Endothelial cell of umbilical vein (primary cell): Measurements from ENCODE around the gene C1orf159. TPM values are rescaled to one million over a fixed set of nuclear protein-coding genes. Genes with fewer than 3 reads are reported as not detected.

Experiments
- BruUV-seq: library from RNA; stranded (reverse); fragments of 400-500 nt; replicated peaks from 2 replicates; lab custom pipeline; 2021; lab: Mats Ljungman, UMichigan
- CTCF ChIA-PET: fragments of 300-600, 350-600 bp; sonication (Branson Sonifier 250); formaldehyde crosslinking; loops from one replicate; lab custom pipeline; 2021; ENCODE audit warnings: antibody characterized with exemption, inconsistent platforms; lab: Charles Lee
- POLR2A ChIA-PET: fragments of 300-600, 350-600 bp; sonication (Branson Sonifier 250); formaldehyde crosslinking; loops from one replicate; lab custom pipeline; 2021; ENCODE audit warnings: antibody characterized with exemption, inconsistent platforms; lab: Charles Lee
- DNase-seq: peaks from one replicate; pipeline ENCODE4 v3.0.0-alpha.2; 2011; ENCODE audit warnings: low read depth, low spot score
- FAIRE-seq: peaks from 2 replicates; lab custom pipeline; 2011; peaks lifted over from hg19 to GRCh38; lab: Jason Lieb, UNC
- H2AFZ ChIP-seq: 2 replicates; pipeline ENCODE4 v1.6.0; 2012; ENCODE audit warnings: low read depth, low read length, control low read depth, inconsistent platforms
- H3K27ac ChIP-seq: 2 replicates; pipeline ENCODE4 v1.5.1; 2011; ENCODE audit warnings: low read depth, mild to moderate bottlenecking, control low read depth, low read length, moderate library complexity; ENCODE audit not compliant: insufficient read depth
- H3K27me3 ChIP-seq, 2 experiments: 2 replicates each; pipeline versions ENCODE4 v1.6.0 to v1.6.1; 2011; ENCODE audit warnings: low read length in 2 of 2, mixed read lengths in 1 of 2; ENCODE audit not compliant: control insufficient read depth in 2 of 2, insufficient read depth in 2 of 2
- H3K36me3 ChIP-seq, 2 experiments: 2 replicates in 1 of 2; 3 replicates in 1 of 2; pipeline ENCODE4 v1.5.1; 2011; ENCODE audit warnings: low read length in 2 of 2, mild to moderate bottlenecking in 1 of 2, moderate library complexity in 1 of 2; ENCODE audit not compliant: control insufficient read depth in 2 of 2, insufficient read depth in 2 of 2; ENCODE audit errors: extremely low read depth in 1 of 2
- H3K4me1 ChIP-seq: 3 replicates; pipeline ENCODE4 v1.5.1; 2011; ENCODE audit warnings: mild to moderate bottlenecking, low read length; ENCODE audit not compliant: control insufficient read depth, insufficient read depth; ENCODE audit errors: extremely low read depth
- H3K4me2 ChIP-seq: 2 replicates; pipeline ENCODE4 v1.6.1; 2011; ENCODE audit warnings: low read length, control low read depth, mixed read lengths; ENCODE audit not compliant: insufficient read depth
- H3K4me3 ChIP-seq, 3 experiments: fragments of 200-600 bp in 1 of 3; sonication (generic), shearing (Covaris generic) in 1 of 3; replicated peaks in 1 of 3; 2 replicates each; pipeline ENCODE4 v1.5.1; 2011 to 2016; ENCODE audit warnings: control low read depth in 3 of 3, low read length in 3 of 3, mild to moderate bottlenecking in 2 of 3, inconsistent platforms in 1 of 3, low read depth in 1 of 3, moderate library complexity in 1 of 3; ENCODE audit not compliant: insufficient read depth in 1 of 3
- H3K79me2 ChIP-seq: 2 replicates; pipeline ENCODE4 v1.6.0; 2012; ENCODE audit warnings: low read length, inconsistent platforms; ENCODE audit not compliant: control insufficient read depth, insufficient read depth
- H3K9ac ChIP-seq: replicated peaks from 2 replicates; pipeline ENCODE3; 2011; ENCODE audit warnings: low read length, control low read depth; ENCODE audit not compliant: insufficient read depth; ENCODE audit errors: extremely low read depth
- H3K9me1 ChIP-seq: replicated peaks from 3 replicates; pipeline ENCODE4 v1.6.0; 2011; ENCODE audit warnings: mild to moderate bottlenecking, low read length; ENCODE audit not compliant: control insufficient read depth, insufficient read depth; ENCODE audit errors: extremely low read depth
- H3K9me3 ChIP-seq: replicated peaks from 2 replicates; pipeline ENCODE4 v1.5.1; 2012; ENCODE audit warnings: low read length, inconsistent platforms; ENCODE audit not compliant: control insufficient read depth, insufficient read depth
- H4K20me1 ChIP-seq: replicated peaks from 2 replicates; pipeline ENCODE3; 2011; ENCODE audit warnings: mild to moderate bottlenecking, low read length; ENCODE audit not compliant: control insufficient read depth, insufficient read depth; ENCODE audit errors: extremely low read depth
- CTCF ChIP-seq, 2 donors: IDR thresholded peaks; 1 replicate in 1 of 2; 2 replicates in 1 of 2; pipeline ENCODE4 v1.5.1; 2011; ENCODE audit warnings: low read length in 2 of 2, mild to moderate bottlenecking in 2 of 2, moderate library complexity in 2 of 2, control low read depth in 1 of 2, inconsistent platforms in 1 of 2, low read depth in 1 of 2; ENCODE audit not compliant: insufficient read depth in 1 of 2; ENCODE audit errors: extremely low read depth in 1 of 2
- EZH2 ChIP-seq: IDR thresholded peaks from 2 replicates; pipeline ENCODE4 v1.6.1; 2012; ENCODE audit warnings: borderline replicate concordance, low read depth, mild to moderate bottlenecking, moderate library complexity, low read length, inconsistent platforms; ENCODE audit not compliant: severe bottlenecking
- FOS ChIP-seq: IDR thresholded peaks from 2 replicates; pipeline ENCODE4 v1.6.1; 2011; ENCODE audit warnings: mild to moderate bottlenecking, low read length, moderate library complexity, borderline replicate concordance; ENCODE audit not compliant: insufficient read depth
- JUN ChIP-seq: IDR thresholded peaks from 2 replicates; pipeline ENCODE4 v1.6.1; 2011; ENCODE audit warnings: borderline replicate concordance, low read depth; ENCODE audit not compliant: insufficient read length, insufficient read depth
- MYC ChIP-seq: IDR thresholded peaks from one replicate; pipeline ENCODE4 v1.6.1; 2011; ENCODE audit warnings: mild to moderate bottlenecking, low read depth, low read length
- POLR2A ChIP-seq: IDR thresholded peaks from 2 replicates; pipeline ENCODE4 v1.6.1; 2012; ENCODE audit warnings: low read depth, mild to moderate bottlenecking, control low read depth, low read length
- POLR2AphosphoS5 ChIP-seq: IDR thresholded peaks from 2 replicates; pipeline ENCODE4 v1.6.1; 2012; ENCODE audit warnings: low read depth, mild to moderate bottlenecking, control low read depth, low read length, moderate library complexity; ENCODE audit not compliant: insufficient read depth
- dilution Hi-C: fragments of 300-500 bp; cut with MboI; formaldehyde crosslinking; loops from one replicate; pipeline ENCODE4 v1.15.0; 2019; ENCODE audit warnings: low sequenced_read_pairs; ENCODE audit not compliant: extremely low pct_ligation_motif_present
- intact Hi-C: fragments of 100-400 bp; cut with micrococcal nuclease; formaldehyde crosslinking; loops from one replicate; pipeline ENCODE4 v1.10.0; 2022
- polyA plus RNA-seq, 4 experiments: library from polyadenylated mRNA; depleted of rRNA in 3 of 4; stranded (reverse) in 3 of 4; unstranded in 1 of 4; fragments of >200 nt; gene quantifications; 2 replicates each; pipeline versions ENCODE4 v1.2.1 to v1.2.3, GENCODE V29; 2011 to 2012; ENCODE audit warnings: missing spikeins in 1 of 4
- total RNA-seq: library from RNA; stranded (reverse); gene quantifications from 2 replicates; pipeline ENCODE4 v1.2.3, GENCODE V29; 2021
- TF ChIP-seq, protein P1 (sequence below): IDR thresholded peaks from 2 replicates; pipeline ENCODE4 v1.6.1; 2011; ENCODE audit not compliant: insufficient read depth, insufficient read length

The C1orf159 gene
- total and polyA plus RNA-seq, 2 donors (not counting 3 experiments of a cell fraction or from before 2014, with no cell fraction given) = 16.1 to 20.1 TPM

- POLR2A ChIA-PET = no interaction called here
- H3K27me3 ChIP-seq = no peaks in the 10 kb centered on the region
- H3K9ac ChIP-seq = no peak overlapping the region
- DNase-seq (no peak), FAIRE-seq (no peak)
- intact Hi-C loops (loop anchor here (2.0 kb wide), 2 partner anchors 20 to 76 kb away; partner anchors contain the start of genes AGRN and C1orf159), dilution Hi-C loops (no loop called here)
- no peak overlapping the region for H3K4me3 ChIP-seq
- H3K9me1 ChIP-seq = no peaks in the 10 kb centered on the region
- no peak overlapping the region for H3K4me2 ChIP-seq
- peaks cover 0 to 11% of the 10 kb centered on the region in 2 experiments for H3K36me3 ChIP-seq
- no peak overlapping the region for H3K27ac ChIP-seq
- no peaks in the 10 kb centered on the region for H4K20me1 ChIP-seq
- CTCF ChIA-PET = interaction anchor here (1.0 to 2.1 kb wide), 8 partner anchors 9 to 81 kb away, joined by 3 to 12 read pairs (median 5); no protein-coding TSS in a partner anchor
- no TSS peak for BruUV-seq
- peaks cover 7% of the 10 kb centered on the region for H3K4me1 ChIP-seq
- H3K9me3 ChIP-seq = no peaks in the 10 kb centered on the region
- H3K79me2 ChIP-seq = no peaks in the 10 kb centered on the region
- H2AFZ ChIP-seq = no peak overlapping the region
- TF ChIP-seq POLR2AphosphoS5 (no peak), MYC (no peak), FOS (no peak)
Measured at GRCh38 chr1:1041092-1041523, 74.8 kb downstream of the C1orf159 start.

DNA sequence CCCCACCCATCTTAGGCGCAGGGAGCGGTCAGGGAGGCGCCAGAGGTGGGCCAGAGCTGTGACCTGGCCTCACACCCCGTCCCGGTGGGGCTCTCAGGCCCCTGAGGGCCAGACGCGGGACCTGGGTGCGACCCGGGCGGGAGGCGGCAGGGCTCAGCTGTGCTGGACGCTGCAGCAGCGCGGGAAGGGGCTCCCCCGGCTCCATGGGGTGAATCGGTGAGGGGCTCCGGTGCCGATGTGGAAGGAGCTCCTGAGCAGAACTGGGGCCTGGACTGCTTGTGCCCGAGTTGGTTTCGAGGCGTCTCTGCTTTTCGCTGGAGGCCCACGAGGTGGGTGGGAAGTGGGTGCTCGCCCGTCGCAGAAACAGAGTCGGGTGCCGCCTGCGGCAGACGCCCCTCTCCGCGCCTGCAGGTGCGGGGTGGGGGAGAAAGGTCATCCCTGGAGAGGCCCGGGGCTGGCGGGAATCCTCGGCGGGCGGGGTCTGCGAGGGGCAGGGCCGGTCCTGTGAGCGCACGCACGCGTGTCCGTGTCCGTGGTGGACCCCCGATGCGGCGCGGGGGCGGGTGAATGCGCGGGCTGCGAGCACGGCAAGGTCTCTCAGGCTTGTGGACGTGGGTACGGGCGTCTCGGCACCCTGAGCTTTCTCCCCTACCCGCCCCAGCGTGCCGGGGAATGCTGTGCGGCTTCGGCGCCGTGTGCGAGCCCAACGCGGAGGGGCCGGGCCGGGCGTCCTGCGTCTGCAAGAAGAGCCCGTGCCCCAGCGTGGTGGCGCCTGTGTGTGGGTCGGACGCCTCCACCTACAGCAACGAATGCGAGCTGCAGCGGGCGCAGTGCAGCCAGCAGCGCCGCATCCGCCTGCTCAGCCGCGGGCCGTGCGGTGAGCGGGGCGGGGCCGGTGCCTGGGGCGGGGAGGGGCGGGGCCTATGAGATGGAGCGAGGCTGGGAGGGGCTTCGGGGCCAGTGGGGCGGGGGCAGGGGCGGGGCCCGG lies 75.6 kb downstream of the C1orf159 start:
- BruUV-seq = no TSS peak
- H4K20me1 ChIP-seq = no peaks in the 10 kb centered on the region
- peaks cover 7% of the 10 kb centered on the region for H3K4me1 ChIP-seq
- no peaks in the 10 kb centered on the region for H3K79me2 ChIP-seq
- intact Hi-C loops (loop anchor here (2.0 kb wide), 2 partner anchors 19 to 77 kb away; partner anchors contain the start of genes AGRN and C1orf159), dilution Hi-C loops (no loop called here)
- ChIA-PET CTCF (interaction anchor here (0.7 to 2.1 kb wide), 14 partner anchors 8 to 251 kb away, joined by 3 to 12 read pairs (median 4); partner anchors contain the start of gene AGRN), POLR2A (no interaction called here)
- peak overlapping the region; percentile 6 for H3K9ac ChIP-seq
- no peaks in the 10 kb centered on the region for H3K9me1 ChIP-seq
- peak; percentile 84 for DNase-seq
- H3K4me3 ChIP-seq = peak overlapping the region in 1 of 3 experiments; percentile 8
- TF ChIP-seq MYC = no peak
- TF ChIP-seq, protein P1, sequence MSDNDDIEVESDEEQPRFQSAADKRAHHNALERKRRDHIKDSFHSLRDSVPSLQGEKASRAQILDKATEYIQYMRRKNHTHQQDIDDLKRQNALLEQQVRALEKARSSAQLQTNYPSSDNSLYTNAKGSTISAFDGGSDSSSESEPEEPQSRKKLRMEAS = no peak
- TF ChIP-seq POLR2A = no peak
- TF ChIP-seq POLR2AphosphoS5 = no peak
- TF ChIP-seq EZH2 = no peak
- TF ChIP-seq JUN = no peak
- peak in 1 of 2 donors; percentile 27 for TF ChIP-seq CTCF (IDR thresholded peaks at IDR 0.05; ENCODE audit: extremely low read depth in 1 of 2, insufficient read depth in 1 of 2, low read depth in 1 of 2, low read length in 2 of 2)
- H3K27me3 ChIP-seq = no peaks in the 10 kb centered on the region
- FAIRE-seq = peak; percentile 67
- peaks cover 0 to 12% of the 10 kb centered on the region in 2 experiments for H3K36me3 ChIP-seq
- no peaks in the 10 kb centered on the region for H3K9me3 ChIP-seq
- H3K27ac ChIP-seq = no peak overlapping the region
- H2AFZ ChIP-seq = peak overlapping the region; percentile 67
- peak overlapping the region; percentile 53 for H3K4me2 ChIP-seq
